Left hindlimb (tissue), 1 donor: ENCODE results near the gene KSR1.
A peak's percentile ranks its signal among the peaks of the same experiment; 100 is the strongest.

ENCODE experiments used
- DNase-seq: peaks from one replicate; pipeline ENCODE4 v3.0.0-alpha.2; 2018

KSR1 gene

GRCh38 chr17:27575096-27575911 lies 119.1 kb downstream of the KSR1 start:
- no peak for DNase-seq

GRCh38 chr17:27575912-27576252 lies 119.6 kb downstream of the KSR1 start:
- DNase-seq, result no peak

GRCh38 chr17:27576477-27577083 lies 120.3 kb downstream of the KSR1 start:
- no peak for DNase-seq

GRCh38 chr17:27577121-27577761 lies 121.0 kb downstream of the KSR1 start:
- DNase-seq, result peak; percentile 77

GRCh38 chr17:27577884-27578717 lies 121.9 kb downstream of the KSR1 start:
- DNase-seq, result peak; percentile 66

- no peak for DNase-seq
Measured at GRCh38 chr17:27578718-27579085, 122.5 kb downstream of the KSR1 start.

- no peak for DNase-seq
Measured at GRCh38 chr17:27579304-27579703, 123.1 kb downstream of the KSR1 start.

GRCh38 chr17:27579897-27580321 lies 123.7 kb downstream of the KSR1 start:
- no peak for DNase-seq

- DNase-seq, result no peak
Measured at GRCh38 chr17:27581016-27581415, 124.8 kb downstream of the KSR1 start.

GRCh38 chr17:27582696-27583095 lies 126.4 kb downstream of the KSR1 start:
- DNase-seq, result no peak

GRCh38 chr17:27585153-27585681 lies 129.0 kb downstream of the KSR1 start:
- no peak for DNase-seq

GRCh38 chr17:27585792-27586191 lies 129.5 kb downstream of the KSR1 start:
- no peak for DNase-seq

- DNase-seq, result no peak
Measured at GRCh38 chr17:27586203-27586721, 130.0 kb downstream of the KSR1 start.

GRCh38 chr17:27588354-27588753 lies 132.1 kb downstream of the KSR1 start:
- no peak for DNase-seq

GRCh38 chr17:27590864-27591263 lies 134.6 kb downstream of the KSR1 start:
- DNase-seq, result no peak

GRCh38 chr17:27591986-27592385 lies 135.7 kb downstream of the KSR1 start:
- DNase-seq, result no peak

GRCh38 chr17:27593232-27593856 lies 137.1 kb downstream of the KSR1 start:
- DNase-seq, result no peak

- no peak for DNase-seq
Measured at GRCh38 chr17:27593857-27594255, 137.6 kb downstream of the KSR1 start.

GRCh38 chr17:27595208-27595607 lies 139.0 kb downstream of the KSR1 start:
- no peak for DNase-seq

- no peak for DNase-seq
Measured at GRCh38 chr17:27596096-27596495, 139.8 kb downstream of the KSR1 start.

GRCh38 chr17:27596566-27597187 lies 140.4 kb downstream of the KSR1 start:
- DNase-seq, result no peak

GRCh38 chr17:27597188-27597580 lies 140.9 kb downstream of the KSR1 start:
- no peak for DNase-seq
